ENCODE results near the gene UQCR10. TPM values are rescaled to one million over a fixed set of nuclear protein-coding genes. Genes with fewer than 3 reads are reported as not detected.

UQCR10 gene
- total RNA-seq, 2 donors from 2014 or later: 125 to 137 TPM

GRCh38 chr22:29795663-29796062 lies 28.5 kb downstream of the UQCR10 start:
- TF ChIP-seq CTCF (IDR thresholded peaks at IDR 0.05): no peak
- Histone ChIP-seq H3K9me3 (no peaks in the 10 kb centered on the region), H3K4me1 (peaks cover 0 to 35% of the 10 kb centered on the region in 2 donors), H3K4me3 (no peak overlapping the region), H3K27me3 (no peaks in the 10 kb centered on the region), H3K36me3 (peaks cover 79% of the 10 kb centered on the region), H3K27ac (no peak overlapping the region)
- DNase-seq (ENCODE audit: low spot score): no peak

- Histone ChIP-seq H3K27me3 (no peaks in the 10 kb centered on the region), H3K4me3 (no peak overlapping the region), H3K27ac (peak overlapping the region in 1 of 2 donors; percentile 84), H3K9me3 (no peaks in the 10 kb centered on the region), H3K4me1 (peaks cover 0 to 50% of the 10 kb centered on the region in 2 donors), H3K36me3 (peaks cover 78% of the 10 kb centered on the region)
- TF ChIP-seq CTCF (IDR thresholded peaks at IDR 0.05): no peak
- DNase-seq (ENCODE audit: low spot score): no peak
Observed at GRCh38 chr22:29797351-29797750, 30.2 kb downstream of the UQCR10 start.

- Histone ChIP-seq H3K27me3 (no peaks in the 10 kb centered on the region), H3K9me3 (no peaks in the 10 kb centered on the region), H3K4me1 (peaks cover 0 to 50% of the 10 kb centered on the region in 2 donors), H3K36me3 (peaks cover 76% of the 10 kb centered on the region), H3K27ac (peak overlapping the region; percentile 83 to 84), H3K4me3 (no peak overlapping the region)
- no peak for TF ChIP-seq CTCF (IDR thresholded peaks at IDR 0.05)
- no peak for DNase-seq (ENCODE audit: low spot score)
Observed at GRCh38 chr22:29798318-29798717, 31.1 kb downstream of the UQCR10 start.

GRCh38 chr22:29798801-29799200 lies 31.6 kb downstream of the UQCR10 start:
- peaks cover 77% of the 10 kb centered on the region for H3K36me3 ChIP-seq
- TF ChIP-seq CTCF (IDR thresholded peaks at IDR 0.05): no peak
- peak overlapping the region in 1 of 2 donors; percentile 22 for H3K4me3 ChIP-seq
- peaks cover 0 to 50% of the 10 kb centered on the region in 2 donors for H3K4me1 ChIP-seq
- peak overlapping the region; percentile 83 to 84 for H3K27ac ChIP-seq
- H3K9me3 ChIP-seq: no peaks in the 10 kb centered on the region
- no peak for DNase-seq (ENCODE audit: low spot score)
- H3K27me3 ChIP-seq: no peaks in the 10 kb centered on the region

GRCh38 chr22:29799217-29799680 lies 32.1 kb downstream of the UQCR10 start:
- peak overlapping the region; percentile 83 to 84 for H3K27ac ChIP-seq
- H3K27me3 ChIP-seq: no peaks in the 10 kb centered on the region
- peak; percentile 96 for DNase-seq (ENCODE audit: low spot score)
- H3K9me3 ChIP-seq: no peaks in the 10 kb centered on the region
- H3K4me1 ChIP-seq: peaks cover 0 to 50% of the 10 kb centered on the region in 2 donors
- peak overlapping the region in 1 of 2 donors; percentile 22 for H3K4me3 ChIP-seq
- peaks cover 81% of the 10 kb centered on the region for H3K36me3 ChIP-seq
- no peak for TF ChIP-seq CTCF (IDR thresholded peaks at IDR 0.05)

- DNase-seq (ENCODE audit: low spot score): no peak
- no peak overlapping the region for H3K4me3 ChIP-seq
- no peak for TF ChIP-seq CTCF (IDR thresholded peaks at IDR 0.05)
- H3K4me1 ChIP-seq: peaks cover 0 to 50% of the 10 kb centered on the region in 2 donors
- H3K9me3 ChIP-seq: no peaks in the 10 kb centered on the region
- H3K36me3 ChIP-seq: peaks cover 84% of the 10 kb centered on the region
- no peaks in the 10 kb centered on the region for H3K27me3 ChIP-seq
- H3K27ac ChIP-seq: peak overlapping the region; percentile 59 to 68
Observed at GRCh38 chr22:29801153-29801552, 34.0 kb downstream of the UQCR10 start.
